K562 (cell line): ENCODE measurements around the gene OPHN1. TPM values are rescaled to one million over a fixed set of nuclear protein-coding genes. Genes with fewer than 3 reads are reported as not detected.

Experiments used
- ATAC-seq: fragments of 200-7000 bp; cut with Tn5 transposase; 3 replicates; pipeline ENCODE4 v1.9.1; 2020; ENCODE audit warnings: moderate library complexity
- BruUV-seq: library from RNA; stranded (reverse); fragments of 400-500 nt; replicated peaks from 2 replicates; lab custom pipeline; 2021; lab: Mats Ljungman, UMichigan
- CTCF ChIA-PET: fragments of 300-600 bp; formaldehyde crosslinking; extraction: SDS; loops from one replicate; lab custom pipeline; 2021; ENCODE audit warnings: low intra/inter-chr PET ratio; lab: Yijun Ruan, JAX
- POLR2A ChIA-PET: fragments of 300-600, 350-650 bp; sonication (Branson Sonifier 250); formaldehyde crosslinking; extraction: SDS; loops from one replicate; lab custom pipeline; 2021; ENCODE audit warnings: antibody characterized with exemption, inconsistent platforms; lab: Yijun Ruan, JAX
- DNase-seq, 4 experiments: peaks; one replicate each; pipeline versions ENCODE4 v3.0.0 to v3.0.0-alpha.2; 2011 to 2018; ENCODE audit warnings: low spot score in 3 of 4, mixed read lengths in 3 of 4; ENCODE audit errors: extremely low read depth in 1 of 4
- FAIRE-seq: peaks from 2 replicates; lab custom pipeline; 2011; peaks lifted over from hg19 to GRCh38; lab: Jason Lieb, UNC
- H2AFZ ChIP-seq: 2 replicates; pipeline ENCODE4 v1.6.0; 2011; ENCODE audit warnings: low read depth, low read length, control low read depth, inconsistent platforms
- H3K27ac ChIP-seq: fragments of 200-600 bp; 3 replicates; pipeline ENCODE4 v1.8.0; 2011; ENCODE audit warnings: low read depth, mild to moderate bottlenecking, control low read depth, inconsistent platforms, low read length, moderate library complexity, mixed read lengths; ENCODE audit errors: extremely low read depth
- H3K27me3 ChIP-seq, 2 experiments: fragments of 300-600 bp in 1 of 2; 2 replicates in 1 of 2; 3 replicates in 1 of 2; pipeline versions ENCODE4 v1.6.0 to v1.8.0; 2011; ENCODE audit warnings: inconsistent platforms in 2 of 2, low read length in 2 of 2, mild to moderate bottlenecking in 1 of 2, mixed read lengths in 1 of 2, moderate library complexity in 1 of 2; ENCODE audit not compliant: control insufficient read depth in 2 of 2, insufficient read depth in 2 of 2
- H3K36me3 ChIP-seq: fragments of 300-600 bp; 3 replicates; pipeline ENCODE4 v1.8.0; 2011; ENCODE audit warnings: mild to moderate bottlenecking, low read length, inconsistent platforms; ENCODE audit not compliant: control insufficient read depth, insufficient read depth
- H3K4me1 ChIP-seq, 2 experiments: fragments of 200-600 bp in 1 of 2; replicated peaks in 1 of 2; 2 replicates in 1 of 2; 3 replicates in 1 of 2; pipeline versions ENCODE4 v1.5.1 to v1.8.0; 2011; ENCODE audit warnings: inconsistent platforms in 2 of 2, low read length in 2 of 2, mild to moderate bottlenecking in 1 of 2, mixed read lengths in 1 of 2, moderate library complexity in 1 of 2; ENCODE audit not compliant: control insufficient read depth in 2 of 2, insufficient read depth in 2 of 2
- H3K4me2 ChIP-seq: 2 replicates; pipeline ENCODE4 v1.6.1; 2011; ENCODE audit warnings: low read length, control low read depth, inconsistent platforms, mixed read lengths; ENCODE audit not compliant: insufficient read depth
- H3K4me3 ChIP-seq: fragments of 200-600 bp; sonication (generic), shearing (Covaris generic); 2 replicates; pipeline ENCODE4 v1.5.1; 2016; ENCODE audit warnings: control low read depth, inconsistent platforms
- H3K79me2 ChIP-seq: fragments of 200-600 bp; 3 replicates; pipeline ENCODE4 v1.8.0; 2011; ENCODE audit warnings: low read length, inconsistent platforms; ENCODE audit not compliant: control insufficient read depth, insufficient read depth
- H3K9ac ChIP-seq, 2 experiments: 2 replicates each; pipeline versions ENCODE4 v1.6.0 to v1.6.1; 2011; ENCODE audit warnings: low read depth in 2 of 2, low read length in 2 of 2, control low read depth in 1 of 2, inconsistent platforms in 1 of 2, mild to moderate bottlenecking in 1 of 2, mixed read lengths in 1 of 2; ENCODE audit not compliant: insufficient read depth in 1 of 2
- H3K9me1 ChIP-seq: one replicate; pipeline ENCODE4 v1.6.0; 2011; ENCODE audit warnings: inconsistent platforms, mild to moderate bottlenecking, low read length, moderate library complexity; ENCODE audit not compliant: control insufficient read depth, insufficient read depth
- H3K9me3 ChIP-seq: replicated peaks from 2 replicates; pipeline ENCODE4 v1.5.1; 2011; ENCODE audit warnings: low read depth, low read length, inconsistent platforms; ENCODE audit not compliant: control insufficient read depth, insufficient read depth
- H4K20me1 ChIP-seq: replicated peaks from 2 replicates; pipeline ENCODE4 v1.6.1; 2011; ENCODE audit warnings: low read length, inconsistent platforms, mixed read lengths; ENCODE audit not compliant: control insufficient read depth, insufficient read depth
- ARID2 ChIP-seq: fragments of 450-650 bp; IDR thresholded peaks from 2 replicates; pipeline ENCODE4 v1.6.1; 2017; ENCODE audit warnings: antibody characterized with exemption, mild to moderate bottlenecking
- ATF7 ChIP-seq: fragments of 450-650 bp; IDR thresholded peaks from 2 replicates; pipeline ENCODE4 v1.7.1; 2014; ENCODE audit warnings: mild to moderate bottlenecking, moderate library complexity
- BDP1 ChIP-seq: IDR thresholded peaks from 3 replicates; pipeline ENCODE4 v1.6.1; 2011; ENCODE audit not compliant: insufficient read length, insufficient read depth
- ESRRB ChIP-seq: fragments of 250-450 bp; sonication (Bioruptor Pico); IDR thresholded peaks from 2 replicates; pipeline ENCODE4 v1.5.0; 2020; ENCODE audit warnings: mild to moderate bottlenecking, moderate library complexity, borderline replicate concordance
- GATA2 ChIP-seq: sonication (generic); formaldehyde crosslinking; IDR thresholded peaks from 2 replicates; pipeline ENCODE4 v1.4.0; 2020; ENCODE audit warnings: mild to moderate bottlenecking, missing genetic modification reagents
- IRF2 ChIP-seq: sonication (generic); formaldehyde crosslinking; IDR thresholded peaks from 2 replicates; pipeline ENCODE4 v1.8.1; 2022; ENCODE audit warnings: mild to moderate bottlenecking, missing genetic modification reagents
- NFE2 ChIP-seq: IDR thresholded peaks from 2 replicates; pipeline ENCODE4 v1.6.1; 2014; ENCODE audit warnings: antibody characterized with exemption, low read depth
- PHTF2 ChIP-seq: fragments of 250-450 bp; sonication (Bioruptor Pico); IDR thresholded peaks from 2 replicates; pipeline ENCODE4 v1.5.0; 2021; ENCODE audit warnings: mild to moderate bottlenecking
- SAFB2 ChIP-seq: fragments of 200-400 bp; formaldehyde crosslinking; IDR thresholded peaks from 2 replicates; pipeline ENCODE4 v1.6.1; 2018; ENCODE audit warnings: borderline replicate concordance, low read length, low read depth, moderate library complexity; ENCODE audit not compliant: severe bottlenecking
- SRF ChIP-seq, 2 experiments: fragments of 250-450, 450-650 bp in 1 of 2; sonication (Bioruptor Pico) in 1 of 2; sonication (generic) in 1 of 2; formaldehyde crosslinking; IDR thresholded peaks; 2 replicates each; pipeline versions ENCODE4 v1.5.0 to v1.5.1; 2020 to 2022; ENCODE audit warnings: mild to moderate bottlenecking in 1 of 2, missing genetic modification reagents in 1 of 2
- STAT5A ChIP-seq: IDR thresholded peaks from 2 replicates; pipeline ENCODE4 v1.6.1; 2012; ENCODE audit warnings: low read length, inconsistent platforms, borderline replicate concordance
- TAF1 ChIP-seq: IDR thresholded peaks from 2 replicates; pipeline ENCODE4 v1.6.1; 2011; ENCODE audit warnings: mild to moderate bottlenecking, low read length, moderate library complexity; ENCODE audit not compliant: insufficient read depth, control insufficient read depth, severe bottlenecking; ENCODE audit errors: extremely low read depth
- ZNF282 ChIP-seq: sonication (generic); formaldehyde crosslinking; IDR thresholded peaks from 2 replicates; pipeline ENCODE4 v1.8.1; 2023; ENCODE audit warnings: missing genetic modification reagents
- WGBS: fragments of 100-300 bp; shearing (Covaris generic); methylation state at CpG from one replicate; pipeline ENCODE4 v1.1.6; 2016; ENCODE audit warnings: low coverage, mixed read lengths; ENCODE audit not compliant: insufficient coverage; ENCODE audit errors: missing lambda C conversion rate; 5-methylcytosine and 5-hydroxymethylcytosine counted together
- in situ Hi-C: fragments of 300-500 bp; cut with MboI; formaldehyde crosslinking; loops from 4 replicates; pipeline ENCODE4 v1.15.0; 2018; ENCODE audit warnings: inconsistent platforms, mixed read lengths
- intact Hi-C: fragments of 100-400 bp; cut with micrococcal nuclease; formaldehyde crosslinking; loops from 2 replicates; pipeline ENCODE4 v1.14.2; 2022
- polyA plus RNA-seq, 8 experiments: library from polyadenylated mRNA; depleted of rRNA in 4 of 8; stranded (reverse) in 5 of 8; unstranded in 3 of 8; fragments of >200 nt; fragmentation: Nextera tagmentation in 2 of 8; fragmentation: Illumina TruSeq in 1 of 8; extraction: Ambion mirVana in 2 of 8; extraction: Trizol in 1 of 8; gene quantifications; 2 replicates each; pipeline versions ENCODE4 v1.2.1 to v1.2.3, GENCODE V29; 2011 to 2014; ENCODE audit warnings: inconsistent platforms in 1 of 8, missing spikeins in 1 of 8
- total RNA-seq, 7 experiments: library from RNA; depleted of rRNA in 6 of 7; stranded (reverse); fragments of >200 nt in 6 of 7; fragmentation: Illumina TruSeq in 2 of 7; extraction: Trizol in 2 of 7; gene quantifications; 2 replicates each; pipeline versions ENCODE4 v1.2.1 to v1.2.3, GENCODE V29; 2011 to 2021; ENCODE audit warnings: low replicate concordance in 1 of 7
- TF ChIP-seq, protein P1 (sequence below): fragments of 250-450 bp; sonication (Bioruptor Pico); IDR thresholded peaks from 2 replicates; pipeline ENCODE4 v1.8.0; 2021; ENCODE audit warnings: moderate library complexity, mild to moderate bottlenecking, inconsistent platforms
- TF ChIP-seq, protein P2 (sequence below), 2 experiments: fragments of 450-650 bp; IDR thresholded peaks; 2 replicates each; pipeline ENCODE4 v1.6.1; 2016
- TF ChIP-seq, protein P3 (sequence below): IDR thresholded peaks from 2 replicates; pipeline ENCODE4 v1.6.1; 2011; ENCODE audit warnings: borderline replicate concordance, low read depth, mild to moderate bottlenecking, moderate library complexity, low read length; ENCODE audit not compliant: insufficient read depth, poor library complexity, severe bottlenecking
- TF ChIP-seq, protein P4 (sequence below): fragments of 250-450 bp; sonication (Bioruptor Pico); IDR thresholded peaks from 2 replicates; pipeline ENCODE4 v1.5.1; 2021; ENCODE audit warnings: mild to moderate bottlenecking

Gene OPHN1
- total and polyA plus RNA-seq, 9 of the 15 experiments (the other 6 are each of a cell fraction or from before 2014, with no cell fraction given): 0.28 to 1.8 (median 1.0) TPM

DNA sequence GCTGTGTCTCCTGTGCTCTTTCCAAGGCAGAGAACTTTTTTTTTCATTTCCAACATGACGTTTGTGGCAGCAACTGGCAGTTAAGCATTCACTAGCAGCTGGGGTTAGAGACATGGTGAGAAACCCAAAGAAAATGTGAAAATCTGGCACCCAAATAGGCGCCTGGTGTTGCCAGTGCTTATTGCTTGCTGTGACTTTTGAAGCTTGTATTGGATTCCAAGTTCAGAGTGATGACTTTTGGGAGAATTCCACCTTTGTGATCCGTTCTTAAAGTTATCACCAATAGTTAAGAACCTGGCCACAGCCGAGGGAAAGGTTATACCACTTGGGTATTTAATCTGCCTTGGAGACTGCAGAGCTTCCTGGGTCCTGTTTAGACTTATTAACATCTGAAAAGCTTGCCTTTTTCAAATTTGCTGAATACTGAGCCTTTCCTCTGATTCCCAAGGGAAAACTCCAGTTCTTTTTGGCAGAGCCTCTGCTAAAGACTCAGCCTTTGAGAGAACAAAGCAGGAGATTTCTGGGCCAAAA is 101.0 kb downstream of the OPHN1 start:
- Histone ChIP-seq H3K4me1 (no peaks in the 10 kb centered on the region), H2AFZ (no peak overlapping the region), H3K27me3 (no peaks in the 10 kb centered on the region), H3K9me3 (no peaks in the 10 kb centered on the region), H4K20me1 (no peaks in the 10 kb centered on the region), H3K9me1 (no peaks in the 10 kb centered on the region), H3K79me2 (no peaks in the 10 kb centered on the region), H3K4me3 (no peak overlapping the region), H3K4me2 (no peak overlapping the region), H3K36me3 (no peaks in the 10 kb centered on the region), H3K27ac (no peak overlapping the region), H3K9ac (no peak overlapping the region)
- CTCF ChIA-PET: no interaction called here
- 6% methylated on average over 4 of the region's 4 CpGs for WGBS
- BruUV-seq: no TSS peak
- no peak for ATAC-seq
- POLR2A ChIA-PET: interaction anchor here (0.6 to 1.9 kb wide), 3 partner anchors 10 to 81 kb away, joined by 3 to 5 read pairs (median 4); no protein-coding TSS in a partner anchor
- in situ Hi-C loops (no loop called here), intact Hi-C loops (no loop called here)
- FAIRE-seq: no peak
- DNase-seq: no peak
- TF ChIP-seq ARID2 (no peak), TAF1 (no peak), SAFB2 (no peak), NFE2 (no peak), SRF (CRISPR knock-in tag; IDR thresholded peaks at IDR 0.05) (no peak), BDP1 (no peak), ATF7 (no peak), GATA2 (no peak), IRF2 (CRISPR knock-in tag) (no peak), STAT5A (no peak), ESRRB (CRISPR knock-in tag) (no peak), ZNF282 (CRISPR knock-in tag) (no peak), PHTF2 (CRISPR knock-in tag) (no peak)
- TF ChIP-seq, protein P1, sequence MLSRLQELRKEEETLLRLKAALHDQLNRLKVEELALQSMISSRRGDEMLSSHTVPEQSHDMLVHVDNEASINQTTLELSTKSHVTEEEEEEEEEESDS: no peak
- TF ChIP-seq, protein P2, sequence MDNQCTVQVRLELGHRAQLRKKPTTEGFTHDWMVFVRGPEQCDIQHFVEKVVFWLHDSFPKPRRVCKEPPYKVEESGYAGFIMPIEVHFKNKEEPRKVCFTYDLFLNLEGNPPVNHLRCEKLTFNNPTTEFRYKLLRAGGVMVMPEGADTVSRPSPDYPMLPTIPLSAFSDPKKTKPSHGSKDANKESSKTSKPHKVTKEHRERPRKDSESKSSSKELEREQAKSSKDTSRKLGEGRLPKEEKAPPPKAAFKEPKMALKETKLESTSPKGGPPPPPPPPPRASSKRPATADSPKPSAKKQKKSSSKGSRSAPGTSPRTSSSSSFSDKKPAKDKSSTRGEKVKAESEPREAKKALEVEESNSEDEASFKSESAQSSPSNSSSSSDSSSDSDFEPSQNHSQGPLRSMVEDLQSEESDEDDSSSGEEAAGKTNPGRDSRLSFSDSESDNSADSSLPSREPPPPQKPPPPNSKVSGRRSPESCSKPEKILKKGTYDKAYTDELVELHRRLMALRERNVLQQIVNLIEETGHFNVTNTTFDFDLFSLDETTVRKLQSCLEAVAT (IDR thresholded peaks at IDR 0.05): no peak
- TF ChIP-seq, protein P3, sequence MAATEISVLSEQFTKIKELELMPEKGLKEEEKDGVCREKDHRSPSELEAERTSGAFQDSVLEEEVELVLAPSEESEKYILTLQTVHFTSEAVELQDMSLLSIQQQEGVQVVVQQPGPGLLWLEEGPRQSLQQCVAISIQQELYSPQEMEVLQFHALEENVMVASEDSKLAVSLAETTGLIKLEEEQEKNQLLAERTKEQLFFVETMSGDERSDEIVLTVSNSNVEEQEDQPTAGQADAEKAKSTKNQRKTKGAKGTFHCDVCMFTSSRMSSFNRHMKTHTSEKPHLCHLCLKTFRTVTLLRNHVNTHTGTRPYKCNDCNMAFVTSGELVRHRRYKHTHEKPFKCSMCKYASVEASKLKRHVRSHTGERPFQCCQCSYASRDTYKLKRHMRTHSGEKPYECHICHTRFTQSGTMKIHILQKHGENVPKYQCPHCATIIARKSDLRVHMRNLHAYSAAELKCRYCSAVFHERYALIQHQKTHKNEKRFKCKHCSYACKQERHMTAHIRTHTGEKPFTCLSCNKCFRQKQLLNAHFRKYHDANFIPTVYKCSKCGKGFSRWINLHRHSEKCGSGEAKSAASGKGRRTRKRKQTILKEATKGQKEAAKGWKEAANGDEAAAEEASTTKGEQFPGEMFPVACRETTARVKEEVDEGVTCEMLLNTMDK: no peak
- TF ChIP-seq, protein P4, sequence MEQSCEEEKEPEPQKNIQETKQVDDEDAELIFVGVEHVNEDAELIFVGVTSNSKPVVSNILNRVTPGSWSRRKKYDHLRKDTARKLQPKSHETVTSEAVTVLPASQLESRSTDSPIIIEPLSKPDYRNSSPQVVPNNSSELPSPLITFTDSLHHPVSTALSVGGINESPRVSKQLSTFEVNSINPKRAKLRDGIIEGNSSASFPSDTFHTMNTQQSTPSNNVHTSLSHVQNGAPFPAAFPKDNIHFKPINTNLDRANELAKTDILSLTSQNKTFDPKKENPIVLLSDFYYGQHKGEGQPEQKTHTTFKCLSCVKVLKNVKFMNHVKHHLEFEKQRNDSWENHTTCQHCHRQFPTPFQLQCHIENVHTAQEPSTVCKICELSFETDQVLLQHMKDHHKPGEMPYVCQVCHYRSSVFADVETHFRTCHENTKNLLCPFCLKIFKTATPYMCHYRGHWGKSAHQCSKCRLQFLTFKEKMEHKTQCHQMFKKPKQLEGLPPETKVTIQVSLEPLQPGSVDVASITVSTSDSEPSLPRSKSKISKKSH: no peak
